ENCODE measurements around the gene TAS2R1.

TAS2R1 gene

DNA sequence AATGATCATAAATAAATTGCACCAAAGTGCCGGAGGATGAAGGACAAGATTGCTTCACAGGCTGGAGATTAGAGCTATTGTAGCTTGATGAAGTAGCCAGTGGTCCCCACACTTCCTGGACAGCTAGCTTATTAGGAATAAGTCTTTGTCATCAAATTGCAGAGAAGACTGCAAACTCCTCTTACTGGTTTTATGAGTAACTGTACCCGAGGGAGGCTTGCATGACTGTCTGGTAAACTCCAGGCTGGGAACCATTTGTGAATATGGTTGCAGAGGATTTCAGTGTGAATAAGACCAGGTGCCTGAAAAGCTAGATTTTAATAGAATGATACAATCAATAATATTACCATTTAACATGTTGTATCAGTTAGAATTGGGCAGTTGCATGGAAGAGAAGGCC, 47.7 kb downstream of the TAS2R1 start:
- no peak for DNase-seq

Data from effector CD4-positive, alpha-beta T cell (primary cell).